GM23338 (cell line): ENCODE data around the gene H2BK1. TPM values are rescaled to one million over a fixed set of nuclear protein-coding genes. Genes with fewer than 3 reads are reported as not detected.

Experiments
- ATAC-seq: fragments of 200-7000 bp; cut with Tn5 transposase; 3 replicates; pipeline ENCODE4 v1.9.1; 2020
- DNase-seq: peaks from one replicate; pipeline ENCODE4 v3.0.0-alpha.2; 2015; ENCODE audit warnings: low spot score
- H2AFZ ChIP-seq: fragments of 200-600 bp; sonication (generic); 2 replicates; pipeline ENCODE4 v1.8.0; 2016; ENCODE audit warnings: antibody characterized with exemption, mild to moderate bottlenecking, moderate library complexity
- H3F3A ChIP-seq: fragments of 200-600 bp; sonication (generic); replicated peaks from 2 replicates; pipeline ENCODE4 v1.8.0; 2017; ENCODE audit warnings: antibody characterized with exemption, mixed run types, low read depth
- H3K27ac ChIP-seq: fragments of 200-600 bp; sonication (generic); 2 replicates; pipeline ENCODE4 v1.6.1; 2016; ENCODE audit warnings: low read depth
- H3K27me3 ChIP-seq: fragments of 200-600 bp; sonication (generic); 2 replicates; pipeline ENCODE4 v1.8.0; 2016; ENCODE audit warnings: mild to moderate bottlenecking, mixed run types, moderate library complexity; ENCODE audit not compliant: insufficient read depth
- H3K36me3 ChIP-seq: fragments of 200-600 bp; sonication (generic); 2 replicates; pipeline ENCODE4 v1.8.0; 2016; ENCODE audit warnings: mild to moderate bottlenecking; ENCODE audit not compliant: insufficient read depth
- H3K4me1 ChIP-seq: fragments of 200-600 bp; sonication (generic); 2 replicates; pipeline ENCODE4 v1.8.0; 2016; ENCODE audit warnings: mild to moderate bottlenecking, moderate library complexity; ENCODE audit not compliant: insufficient read depth
- H3K4me2 ChIP-seq: fragments of 200-600 bp; sonication (generic); 2 replicates; pipeline ENCODE4 v1.7.1; 2017; ENCODE audit warnings: mixed run types
- H3K4me3 ChIP-seq: fragments of 200-600 bp; sonication (generic); 2 replicates; pipeline ENCODE4 v1.6.1; 2016; ENCODE audit warnings: mixed run types
- H3K79me2 ChIP-seq: fragments of 200-600 bp; sonication (generic); replicated peaks from 2 replicates; pipeline ENCODE4 v1.8.0; 2017; ENCODE audit warnings: mild to moderate bottlenecking; ENCODE audit not compliant: insufficient read depth
- H3K9me2 ChIP-seq: fragments of 200-600 bp; sonication (generic); 2 replicates; pipeline ENCODE4 v1.8.0; 2017; ENCODE audit not compliant: insufficient read depth
- H4K20me1 ChIP-seq: fragments of 200-600 bp; sonication (generic); replicated peaks from 2 replicates; pipeline ENCODE4 v1.8.0; 2017; ENCODE audit warnings: mild to moderate bottlenecking; ENCODE audit not compliant: insufficient read depth
- H3K27ac Mint-ChIP-seq: 2 replicates; pipeline ENCODE4 v1.8.0; 2020; ENCODE audit warnings: inconsistent platforms, mild to moderate bottlenecking, moderate library complexity, mixed read lengths
- H3K27me3 Mint-ChIP-seq: 3 replicates; pipeline ENCODE4 v1.8.0; 2022; ENCODE audit warnings: low read depth, mild to moderate bottlenecking, moderate library complexity, mixed read lengths, inconsistent platforms; ENCODE audit not compliant: insufficient read depth, poor library complexity
- H3K36me3 Mint-ChIP-seq: 3 replicates; pipeline ENCODE4 v1.8.0; 2021; ENCODE audit warnings: low read depth, mild to moderate bottlenecking, inconsistent platforms, moderate library complexity, mixed read lengths
- H3K4me1 Mint-ChIP-seq: 3 replicates; pipeline ENCODE4 v1.8.0; 2020; ENCODE audit warnings: mild to moderate bottlenecking, inconsistent platforms, mixed read lengths
- H3K4me3 Mint-ChIP-seq: 3 replicates; pipeline ENCODE4 v1.8.0; 2021; ENCODE audit warnings: moderate library complexity, mild to moderate bottlenecking, inconsistent platforms, mixed read lengths
- H3K9me3 Mint-ChIP-seq: 3 replicates; pipeline ENCODE4 v1.8.0; 2020; ENCODE audit warnings: moderate library complexity, mild to moderate bottlenecking, inconsistent platforms, mixed read lengths
- CREB1 ChIP-seq: fragments of 250-450 bp; sonication (Bioruptor Pico); IDR thresholded peaks from 2 replicates; pipeline ENCODE4 v1.5.0; 2020; ENCODE audit warnings: low read depth, mild to moderate bottlenecking, moderate library complexity
- CTCF ChIP-seq, 2 experiments: fragments of 200-600 bp in 1 of 2; sonication (generic) in 1 of 2; conservative IDR thresholded peaks; 2 replicates each; pipeline versions ENCODE4 v1.5.1 to v1.6.1; 2016 to 2017; ENCODE audit warnings: antibody characterized with exemption in 2 of 2, low read depth in 2 of 2, mild to moderate bottlenecking in 2 of 2, moderate library complexity in 1 of 2
- EZH2 ChIP-seq: fragments of 200-600 bp; sonication (generic); IDR thresholded peaks from one replicate; pipeline ENCODE4 v1.8.0; 2017; ENCODE audit warnings: antibody characterized with exemption, mild to moderate bottlenecking, low read depth; ENCODE audit not compliant: unreplicated experiment
- EZH2phosphoT487 ChIP-seq: fragments of 200-600 bp; sonication (generic); IDR thresholded peaks from one replicate; pipeline ENCODE4 v1.8.1; 2018; ENCODE audit warnings: antibody characterized with exemption; ENCODE audit not compliant: unreplicated experiment
- JUNB ChIP-seq: IDR thresholded peaks from one replicate; pipeline ENCODE4 v1.6.1; 2016; ENCODE audit warnings: antibody characterized with exemption; ENCODE audit not compliant: unreplicated experiment
- POLR2AphosphoS5 ChIP-seq: IDR thresholded peaks from 2 replicates; pipeline ENCODE4 v1.6.1; 2016; ENCODE audit warnings: antibody characterized with exemption, low read depth
- REST ChIP-seq: IDR thresholded peaks from one replicate; pipeline ENCODE4 v1.6.1; 2018; ENCODE audit warnings: antibody characterized with exemption; ENCODE audit not compliant: unreplicated experiment
- ZNF114 ChIP-seq: fragments of 250-450 bp; sonication (Bioruptor Pico); IDR thresholded peaks from 2 replicates; pipeline ENCODE4 v1.5.0; 2020; ENCODE audit warnings: mild to moderate bottlenecking, moderate library complexity
- polyA plus RNA-seq: library from polyadenylated mRNA; unstranded; fragments of >200 nt; fragmentation: Nextera tagmentation; extraction: Ambion mirVana; gene quantifications from 2 replicates; pipeline ENCODE4 v1.2.1, GENCODE V29; 2016
- total RNA-seq: library from RNA; depleted of rRNA; stranded (reverse); fragments of >200 nt; shearing (Covaris generic); gene quantifications from 2 replicates; pipeline ENCODE4 v1.2.3, GENCODE V29; 2014
- TF ChIP-seq, protein P1 (sequence below): IDR thresholded peaks from 2 replicates; pipeline ENCODE4 v1.6.1; 2016; ENCODE audit warnings: antibody characterized with exemption

The H2BK1 gene
- total and polyA plus RNA-seq, 2 experiments from 2014 or later, result not detected

- no peak overlapping the region for H3K4me3 ChIP-seq
- no peak overlapping the region; the same call in 1 of the 2 replicates for H3K4me2 ChIP-seq
- H3K4me1 ChIP-seq, result no peaks in the 10 kb centered on the region
- no peak for TF ChIP-seq JUNB
- no peak for TF ChIP-seq POLR2AphosphoS5
- TF ChIP-seq CREB1 (CRISPR knock-in tag), result no peak
- no peak for TF ChIP-seq EZH2
- no peak for TF ChIP-seq EZH2phosphoT487
- TF ChIP-seq, protein P1, sequence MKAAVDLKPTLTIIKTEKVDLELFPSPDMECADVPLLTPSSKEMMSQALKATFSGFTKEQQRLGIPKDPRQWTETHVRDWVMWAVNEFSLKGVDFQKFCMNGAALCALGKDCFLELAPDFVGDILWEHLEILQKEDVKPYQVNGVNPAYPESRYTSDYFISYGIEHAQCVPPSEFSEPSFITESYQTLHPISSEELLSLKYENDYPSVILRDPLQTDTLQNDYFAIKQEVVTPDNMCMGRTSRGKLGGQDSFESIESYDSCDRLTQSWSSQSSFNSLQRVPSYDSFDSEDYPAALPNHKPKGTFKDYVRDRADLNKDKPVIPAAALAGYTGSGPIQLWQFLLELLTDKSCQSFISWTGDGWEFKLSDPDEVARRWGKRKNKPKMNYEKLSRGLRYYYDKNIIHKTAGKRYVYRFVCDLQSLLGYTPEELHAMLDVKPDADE, result no peak
- TF ChIP-seq ZNF114 (CRISPR knock-in tag), result no peak
- no peak for TF ChIP-seq CTCF (conservative IDR thresholded peaks at IDR 0.05; ENCODE audit: low read depth in 2 of 2)
- no peak for TF ChIP-seq REST
- H3K36me3 ChIP-seq, result no peaks in the 10 kb centered on the region
- H3K36me3 Mint-ChIP-seq, result peaks cover 13% of the 10 kb centered on the region; the same call in 2 of the 3 replicates
- H3K27ac ChIP-seq, result no peak overlapping the region
- H3K4me1 Mint-ChIP-seq, result peaks cover 15% of the 10 kb centered on the region
- peaks cover 59% of the 10 kb centered on the region for H3K27me3 ChIP-seq
- H3K27ac Mint-ChIP-seq, result no peak overlapping the region
- DNase-seq (no peak), ATAC-seq (no peak)
- H3K4me3 Mint-ChIP-seq, result no peak overlapping the region
- no peaks in the 10 kb centered on the region for H4K20me1 ChIP-seq
- no peaks in the 10 kb centered on the region for H3K79me2 ChIP-seq
- peaks cover 26% of the 10 kb centered on the region for H3K9me3 Mint-ChIP-seq
- H3F3A ChIP-seq, result no peaks in the 10 kb centered on the region
- 0 out of 2 replicates have a peak, but pooled peaks cover 5% of the 10 kb centered on the region for H3K9me2 ChIP-seq
- H3K27me3 Mint-ChIP-seq, result peaks cover 47% of the 10 kb centered on the region
- no peak overlapping the region for H2AFZ ChIP-seq
These were observed 35.1 kb downstream of the H2BK1 start for GRCh38 chr7:151175047-151175792.
